Kidney (tissue), 14 donors: ENCODE results near the gene DUS2. TPM values are rescaled to one million over a fixed set of nuclear protein-coding genes. Genes with fewer than 3 reads are reported as not detected.

Experiments used
- DNase-seq, 5 donors: peaks; one replicate each; pipeline ENCODE4 v3.0.0-alpha.2; 2013 to 2020
- FAIRE-seq: peaks from 2 replicates; lab custom pipeline; 2012; peaks lifted over from hg19 to GRCh38; lab: Jason Lieb, UNC
- H3K27ac ChIP-seq, 2 donors: one replicate each; pipeline ENCODE4 v1.7.0; 2013; ENCODE audit warnings: low read depth in 2 of 2, low read length in 2 of 2, inconsistent platforms in 1 of 2
- H3K27me3 ChIP-seq: one replicate; pipeline ENCODE4 v1.7.1; 2013; ENCODE audit warnings: low read length, inconsistent platforms; ENCODE audit not compliant: control insufficient read depth, insufficient read depth
- H3K36me3 ChIP-seq, 3 donors: one replicate each; pipeline versions ENCODE4 v1.7.0 to v1.7.1; 2013; ENCODE audit warnings: low read length in 3 of 3, control low read depth in 1 of 3, inconsistent platforms in 1 of 3; ENCODE audit not compliant: insufficient read depth in 3 of 3, control insufficient read depth in 2 of 3
- H3K4me1 ChIP-seq, 3 donors: one replicate each; pipeline versions ENCODE4 v1.7.0 to v1.7.1; 2013; ENCODE audit warnings: low read length in 3 of 3, inconsistent platforms in 1 of 3, low read depth in 1 of 3; ENCODE audit not compliant: control insufficient read depth in 2 of 3, insufficient read depth in 2 of 3
- H3K4me3 ChIP-seq, 3 donors: one replicate each; pipeline versions ENCODE4 v1.7.0 to v1.8.1; 2013; ENCODE audit warnings: low read length in 3 of 3, control low read depth in 1 of 3, inconsistent platforms in 1 of 3
- H3K9ac ChIP-seq, 3 donors: one replicate each; pipeline versions ENCODE4 v1.7.0 to v1.7.1; 2013; ENCODE audit warnings: low read length in 3 of 3, control low read depth in 1 of 3, inconsistent platforms in 1 of 3
- H3K9me3 ChIP-seq, 3 donors: one replicate each; pipeline versions ENCODE4 v1.7.0 to v1.7.1; 2013; ENCODE audit warnings: low read length in 3 of 3, control low read depth in 1 of 3, inconsistent platforms in 1 of 3; ENCODE audit not compliant: control insufficient read depth in 2 of 3, insufficient read depth in 1 of 3
- intact Hi-C: fragments of 100-400 bp; cut with DNase I; formaldehyde crosslinking; loops from one replicate; pipeline ENCODE4 v1.11.1; 2022
- polyA plus RNA-seq: library from polyadenylated mRNA; stranded (reverse); fragments of 350-450 nt; fragmentation: Illumina TruSeq; extraction: RNeasy Lipid Tissue Mini Kit (QIAGEN cat#74804); gene quantifications from one replicate; pipeline ENCODE4 v1.2.3, GENCODE V29; 2014; ENCODE audit warnings: low read depth, low replicate concordance; ENCODE audit not compliant: insufficient read depth
- total RNA-seq: library from RNA; stranded (reverse); fragmentation: NEBNext Ultra II Directional; extraction: Animal tissue kit (Norgen Biotek cat#: 25700); gene quantifications from one replicate; pipeline ENCODE4 v1.2.1, GENCODE V29; 2021
- TF ChIP-seq, protein P1 (sequence below): IDR thresholded peaks from 3 replicates; pipeline ENCODE4 v1.5.1; 2012; ENCODE audit warnings: mild to moderate bottlenecking, moderate library complexity, borderline replicate concordance; ENCODE audit not compliant: insufficient read depth; ENCODE audit errors: extremely low read depth
- donor health status: control.
- donor health status: control.
- donor health status: control.
- donor health status: control.
- donor health status: control.
- donor health status: DM: yes; HTN: yes; CAD: no.
- donor health status: Normal renal cell carcinoma (clear cell type).

Gene DUS2
- total and polyA plus RNA-seq, 2 donors from 2014 or later: 12.1 to 12.5 TPM

GRCh38 chr16:68096491-68096890 lies 73.4 kb downstream of the DUS2 start:
- Histone ChIP-seq H3K4me1 (peaks cover 0 to 18% (median under 1%) of the 10 kb centered on the region in 3 donors), H3K36me3 (no peaks in the 10 kb centered on the region), H3K9ac (no peak overlapping the region), H3K4me3 (no peak overlapping the region), H3K27ac (peak overlapping the region; percentile 37 to 72), H3K9me3 (no peaks in the 10 kb centered on the region), H3K27me3 (no peaks in the 10 kb centered on the region)
- DNase-seq (no peak), FAIRE-seq (no peak)
- intact Hi-C loops: loop anchor here (10.0 kb wide), 1 partner anchor 118 kb away; no protein-coding TSS in a partner anchor
- TF ChIP-seq, protein P1, sequence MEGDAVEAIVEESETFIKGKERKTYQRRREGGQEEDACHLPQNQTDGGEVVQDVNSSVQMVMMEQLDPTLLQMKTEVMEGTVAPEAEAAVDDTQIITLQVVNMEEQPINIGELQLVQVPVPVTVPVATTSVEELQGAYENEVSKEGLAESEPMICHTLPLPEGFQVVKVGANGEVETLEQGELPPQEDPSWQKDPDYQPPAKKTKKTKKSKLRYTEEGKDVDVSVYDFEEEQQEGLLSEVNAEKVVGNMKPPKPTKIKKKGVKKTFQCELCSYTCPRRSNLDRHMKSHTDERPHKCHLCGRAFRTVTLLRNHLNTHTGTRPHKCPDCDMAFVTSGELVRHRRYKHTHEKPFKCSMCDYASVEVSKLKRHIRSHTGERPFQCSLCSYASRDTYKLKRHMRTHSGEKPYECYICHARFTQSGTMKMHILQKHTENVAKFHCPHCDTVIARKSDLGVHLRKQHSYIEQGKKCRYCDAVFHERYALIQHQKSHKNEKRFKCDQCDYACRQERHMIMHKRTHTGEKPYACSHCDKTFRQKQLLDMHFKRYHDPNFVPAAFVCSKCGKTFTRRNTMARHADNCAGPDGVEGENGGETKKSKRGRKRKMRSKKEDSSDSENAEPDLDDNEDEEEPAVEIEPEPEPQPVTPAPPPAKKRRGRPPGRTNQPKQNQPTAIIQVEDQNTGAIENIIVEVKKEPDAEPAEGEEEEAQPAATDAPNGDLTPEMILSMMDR: no peak

GRCh38 chr16:68097088-68097487 lies 74.0 kb downstream of the DUS2 start:
- Histone ChIP-seq H3K36me3 (no peaks in the 10 kb centered on the region), H3K4me1 (peaks cover 0 to 14% (median 0%) of the 10 kb centered on the region in 3 donors), H3K9ac (no peak overlapping the region), H3K9me3 (no peaks in the 10 kb centered on the region), H3K27me3 (no peaks in the 10 kb centered on the region), H3K4me3 (peak overlapping the region in 1 of 3 donors; percentile 18), H3K27ac (peak overlapping the region; percentile 37 to 72)
- TF ChIP-seq, protein P1: no peak
- FAIRE-seq: no peak
- intact Hi-C loops: loop anchor here (10.0 kb wide), 1 partner anchor 118 kb away; no protein-coding TSS in a partner anchor
- no peak for DNase-seq

GRCh38 chr16:68097895-68098294 lies 74.8 kb downstream of the DUS2 start:
- no peak for DNase-seq
- peak overlapping the region in 1 of 3 donors; percentile 18 for H3K4me3 ChIP-seq
- FAIRE-seq: no peak
- TF ChIP-seq, protein P1: no peak
- H3K27me3 ChIP-seq: no peaks in the 10 kb centered on the region
- no peak overlapping the region for H3K9ac ChIP-seq
- intact Hi-C loops: loop anchor here (10.0 kb wide), 1 partner anchor 117 kb away; no protein-coding TSS in a partner anchor
- no peaks in the 10 kb centered on the region for H3K9me3 ChIP-seq
- H3K27ac ChIP-seq: no peak overlapping the region
- no peaks in the 10 kb centered on the region for H3K36me3 ChIP-seq
- peaks cover 0 to 14% (median 0%) of the 10 kb centered on the region in 3 donors for H3K4me1 ChIP-seq

- TF ChIP-seq, protein P1: no peak
- no peak overlapping the region for H3K27ac ChIP-seq
- intact Hi-C loops: no loop called here
- DNase-seq (no peak), FAIRE-seq (no peak)
- no peak overlapping the region for H3K4me3 ChIP-seq
- H3K27me3 ChIP-seq: no peaks in the 10 kb centered on the region
- H3K36me3 ChIP-seq: no peaks in the 10 kb centered on the region
- no peak overlapping the region for H3K9ac ChIP-seq
- peaks cover 0 to 4% (median 0%) of the 10 kb centered on the region in 3 donors for H3K4me1 ChIP-seq
- H3K9me3 ChIP-seq: no peaks in the 10 kb centered on the region
Observed at GRCh38 chr16:68100488-68100887, 77.4 kb downstream of the DUS2 start.
